CD4-positive, alpha-beta T cell treated with Interleukin-1 beta for 1 hour (primary cell): Measurements from ENCODE around the gene TRNAU1AP.
A peak's percentile ranks its signal among the peaks of the same experiment; 100 is the strongest.
"Not testable (repeated sequence)": the region's sequence is repeated elsewhere in the genome, so short reads cannot be mapped to it uniquely, and the experiment has no call there.

Experiments used
- DNase-seq, 2 donors: peaks; one replicate each; pipeline ENCODE4 v3.0.0-alpha.2; 2020 to 2022

The TRNAU1AP gene

GRCh38 chr1:28578696-28579218, 25.9 kb downstream of the TRNAU1AP start:
- no peak for DNase-seq

DNA sequence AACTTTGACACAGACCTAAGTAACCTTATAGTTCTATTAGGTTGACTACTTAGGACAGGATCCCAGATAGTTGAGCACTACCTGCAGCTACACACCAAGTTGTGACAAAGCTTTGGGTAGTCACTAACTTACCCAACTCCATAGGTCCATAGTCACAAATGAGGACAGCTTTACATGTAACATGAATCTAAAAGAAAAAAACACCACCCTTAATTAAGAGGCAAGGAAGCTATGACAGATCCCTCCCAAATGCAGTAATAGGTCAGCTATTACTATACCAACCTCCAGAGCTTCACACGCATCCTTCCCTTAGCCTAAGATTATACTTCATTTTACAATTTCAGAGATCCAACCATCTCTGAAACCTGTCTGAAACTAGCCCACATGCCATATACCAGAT, 26.5 kb downstream of the TRNAU1AP start:
- DNase-seq: no peak

DNA sequence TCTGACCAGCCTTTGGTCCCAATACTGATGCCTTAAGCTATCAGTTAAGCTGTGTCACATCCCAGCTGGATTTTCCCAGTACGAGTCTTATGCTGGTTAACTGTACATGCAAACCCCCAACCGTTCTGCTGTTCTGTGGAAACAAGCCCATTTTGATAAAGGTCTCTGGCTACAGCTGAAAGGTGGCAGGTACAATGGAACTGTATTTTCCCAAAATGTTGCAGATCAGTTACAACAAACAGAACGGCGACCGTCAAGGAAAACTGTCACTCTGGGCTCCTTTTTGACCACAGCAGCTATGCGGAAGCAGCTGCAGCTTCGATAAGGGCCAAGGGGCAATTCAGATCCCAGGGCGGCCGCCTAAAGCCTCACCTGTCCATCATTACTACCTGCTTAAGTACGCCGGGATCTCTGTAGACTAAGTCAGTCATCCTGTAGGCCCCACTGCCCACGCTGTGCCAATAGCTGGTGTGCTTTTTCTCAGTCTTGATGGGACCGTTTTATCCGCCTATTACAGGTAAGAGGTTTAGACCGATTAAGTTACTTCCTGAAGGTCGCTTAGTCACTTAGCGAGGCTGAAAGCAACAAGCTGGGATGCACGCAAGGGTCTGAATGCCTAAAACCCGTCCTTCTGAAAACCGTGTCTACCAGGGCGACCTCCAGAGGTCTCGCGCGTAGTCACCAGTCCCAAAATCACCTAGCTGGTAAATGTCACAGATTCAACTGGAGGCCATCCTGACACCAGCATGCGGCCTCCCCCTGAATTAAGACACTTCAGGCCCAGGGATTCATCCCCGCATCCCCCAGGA, 28.0 kb downstream of the TRNAU1AP start:
- DNase-seq: peak; percentile 63 to 67

DNA sequence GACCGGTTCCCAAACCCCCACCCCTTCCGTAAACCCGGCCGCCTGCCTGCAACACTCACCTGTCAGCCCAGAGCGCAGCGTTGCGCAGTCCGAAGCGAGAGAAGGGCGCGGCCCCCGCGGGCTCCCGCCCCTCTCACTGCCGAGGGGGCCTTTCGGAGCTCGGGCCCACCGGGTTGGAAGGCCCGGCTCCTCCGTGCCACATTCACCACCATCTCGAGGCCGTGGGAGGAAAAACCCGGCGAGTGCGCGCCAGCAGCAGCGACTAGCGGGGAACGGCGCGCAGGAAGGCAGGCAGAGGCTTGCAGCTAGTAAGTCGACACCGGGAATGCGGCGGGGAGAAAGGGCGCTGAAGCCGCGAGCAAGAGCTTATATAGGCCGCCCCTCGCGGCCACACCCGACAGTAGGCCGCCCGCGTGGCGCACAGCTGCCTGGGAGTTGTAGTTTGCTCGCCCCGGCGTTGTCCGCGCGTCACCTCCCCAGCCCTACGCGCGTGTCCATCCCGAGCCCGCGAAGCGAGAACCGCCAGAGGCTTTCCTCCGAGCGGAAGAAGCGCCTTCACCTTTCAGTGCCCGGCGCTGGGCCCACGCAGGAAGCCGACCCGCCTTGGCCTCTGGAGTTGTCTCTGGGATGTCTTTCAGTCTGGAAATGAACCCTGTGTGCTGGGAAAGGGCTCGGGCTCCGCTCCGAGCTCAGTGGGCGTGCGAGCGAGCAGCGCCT, 28.8 kb downstream of the TRNAU1AP start:
- peak; percentile 94 for DNase-seq

DNA sequence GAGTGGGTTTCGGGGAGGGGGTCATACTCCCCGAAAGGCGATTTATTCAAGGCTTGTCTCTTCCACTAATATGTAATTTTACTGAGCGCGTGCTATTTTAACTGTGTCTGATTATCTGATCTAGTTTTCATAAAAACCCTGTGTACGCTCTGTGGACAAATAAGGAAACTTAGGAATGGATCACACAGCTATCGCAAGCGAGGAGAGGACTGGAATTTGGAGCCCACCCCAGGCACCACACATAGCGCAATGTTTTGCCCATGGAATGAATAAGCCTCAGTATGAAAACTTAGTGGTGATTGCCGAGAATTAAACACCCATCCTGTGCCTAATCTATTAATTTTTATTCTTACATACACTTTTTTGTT, 29.3 kb downstream of the TRNAU1AP start:
- DNase-seq: no peak

DNA sequence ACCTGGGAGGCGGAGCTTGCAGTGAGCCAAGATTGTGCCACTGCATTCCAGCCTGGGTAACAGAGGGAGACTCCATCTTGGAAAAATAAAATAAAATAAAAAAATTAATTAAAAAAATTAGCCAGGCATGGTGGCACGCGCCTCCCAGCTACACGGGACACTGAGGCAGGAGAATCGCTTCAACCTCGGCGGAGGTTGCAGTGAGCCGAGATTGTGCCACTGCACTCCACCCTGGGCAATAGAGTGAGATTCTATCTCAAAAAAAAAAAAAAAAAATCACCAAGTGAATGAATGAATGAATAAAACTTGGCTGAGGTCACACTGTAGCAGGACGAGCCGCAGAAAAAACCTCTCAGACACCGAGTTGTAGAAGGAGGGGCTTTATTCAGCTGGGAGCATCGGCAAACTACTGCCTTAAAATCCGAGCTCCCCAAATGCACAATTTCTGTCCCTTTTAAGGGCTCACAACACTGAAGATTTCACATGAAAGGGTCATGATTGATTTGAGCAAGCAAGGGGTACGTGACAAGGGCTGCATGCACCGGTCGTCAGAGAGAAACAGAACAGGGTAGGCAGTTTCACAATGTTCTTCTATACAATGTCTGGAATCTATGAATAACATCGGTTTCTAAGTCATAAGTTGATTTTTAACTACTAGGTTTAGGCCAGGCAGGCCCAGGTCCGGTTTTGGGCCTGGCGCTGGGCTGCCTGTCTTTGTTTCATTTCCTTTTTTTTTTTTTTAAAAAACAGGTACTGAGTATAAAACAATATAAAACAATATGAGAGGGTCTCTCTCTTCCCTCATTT, 33.9 kb downstream of the TRNAU1AP start:
- not testable (repeated sequence) for DNase-seq

- DNase-seq: no peak
Observed at GRCh38 chr1:28591708-28592320, 38.9 kb downstream of the TRNAU1AP start, which contains the start of gene RAB42. Gene RAB42 (plus strand): TSS chr1:28592265. CDS start chr1:28592512, 247 bp downstream.

GRCh38 chr1:28592321-28593071, 39.6 kb downstream of the TRNAU1AP start:
- DNase-seq: no peak

- not testable (repeated sequence) for DNase-seq
Observed at GRCh38 chr1:28593988-28594356, 41.1 kb downstream of the TRNAU1AP start.

DNA sequence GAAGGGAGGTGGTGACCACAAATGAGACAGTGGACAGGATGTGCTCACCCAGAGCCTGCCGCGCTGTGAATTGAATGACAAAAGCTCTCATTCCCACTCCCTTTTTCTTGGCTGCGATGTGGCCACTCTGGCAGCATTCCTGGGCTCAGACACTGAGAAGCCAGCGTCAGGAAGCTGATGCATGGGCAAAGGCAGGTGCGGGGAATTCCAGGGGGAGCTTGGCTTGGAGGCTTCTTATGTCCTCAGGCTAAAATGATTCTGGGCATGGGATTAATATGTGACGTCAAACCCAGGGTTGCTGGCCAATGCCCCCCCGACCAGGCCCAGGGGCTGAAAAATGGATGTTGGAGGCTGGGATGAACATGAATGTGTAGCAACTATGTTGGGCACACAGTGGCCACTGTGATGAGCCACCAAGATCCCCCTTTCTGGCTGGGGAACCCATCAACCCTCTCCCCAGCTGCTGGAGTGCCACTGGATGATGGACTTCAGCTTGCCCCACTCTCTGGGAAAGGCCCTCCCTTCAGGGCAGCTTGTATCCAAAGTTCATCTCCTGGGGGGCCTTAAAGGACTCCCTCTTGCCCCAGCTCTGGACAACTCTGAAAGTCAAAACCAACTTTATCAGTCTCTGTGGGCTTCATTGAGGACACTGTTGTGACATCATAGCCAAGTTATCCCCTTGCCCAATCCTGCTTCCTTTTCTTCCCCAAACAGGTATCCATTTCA, 42.0 kb downstream of the TRNAU1AP start:
- DNase-seq: not testable (repeated sequence)

- DNase-seq: no peak
Observed at GRCh38 chr1:28595412-28596191, 42.7 kb downstream of the TRNAU1AP start.

- DNase-seq: not testable (repeated sequence)
Observed at GRCh38 chr1:28596276-28596675, 43.4 kb downstream of the TRNAU1AP start.

- no peak for DNase-seq
Observed at GRCh38 chr1:28601696-28602095, 48.8 kb downstream of the TRNAU1AP start.

- DNase-seq: peak; percentile 18 to 40
Observed at GRCh38 chr1:28602536-28603439, 49.9 kb downstream of the TRNAU1AP start.

DNA sequence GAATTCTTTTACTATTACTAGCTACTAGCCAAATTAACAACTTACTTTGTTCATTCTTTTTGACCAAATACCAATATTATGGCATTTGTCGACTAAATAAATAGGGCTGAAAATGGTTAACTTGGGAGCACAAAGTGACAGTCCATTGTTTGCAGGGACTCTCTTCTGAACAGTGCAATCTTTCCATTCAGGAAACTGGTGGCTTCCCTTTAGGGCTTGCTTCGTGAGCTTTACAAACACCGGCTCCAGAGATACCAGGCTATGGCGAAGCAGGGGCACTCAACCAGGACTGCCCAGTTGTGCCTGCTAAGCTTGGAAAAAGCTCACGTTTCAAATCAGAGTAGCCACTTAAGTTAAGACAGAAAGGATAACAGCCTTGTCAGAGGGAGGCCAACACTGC, 51.5 kb downstream of the TRNAU1AP start:
- DNase-seq: no peak

GRCh38 chr1:28604962-28605361, 52.1 kb downstream of the TRNAU1AP start:
- DNase-seq: no peak

- DNase-seq: no peak
Observed at GRCh38 chr1:28606771-28607170, 53.9 kb downstream of the TRNAU1AP start.

- DNase-seq: no peak
Observed at GRCh38 chr1:28613175-28613574, 60.3 kb downstream of the TRNAU1AP start.
